ENCODE data around the gene HOXB5. TPM values are rescaled to one million over a fixed set of nuclear protein-coding genes. Genes with fewer than 3 reads are reported as not detected.

Gene HOXB5
- total RNA-seq, 1 experiment from 2014 or later: not detected

GRCh38 chr17:48566717-48567116 is 26.9 kb downstream of the HOXB5 start:
- no peaks in the 10 kb centered on the region for H3K79me2 ChIP-seq (ENCODE audit: low read length)
- H3K4me1 ChIP-seq (ENCODE audit: low read length): no peaks in the 10 kb centered on the region
- H3K9me2 ChIP-seq (replicated peaks; ENCODE audit: insufficient read depth, low read length): no peaks in the 10 kb centered on the region
- no peaks in the 10 kb centered on the region for H3K9me3 ChIP-seq (ENCODE audit: low read length)
- no peak overlapping the region for H3K4me2 ChIP-seq (ENCODE audit: low read depth, low read length, poor library complexity, severe bottlenecking)
- DNase-seq: no peak
- no peak overlapping the region for H2AFZ ChIP-seq (ENCODE audit: low read length)
- H3K27me3 ChIP-seq (ENCODE audit: low read length): no peaks in the 10 kb centered on the region
- H3K36me3 ChIP-seq (ENCODE audit: insufficient read depth, low read length): no peaks in the 10 kb centered on the region
- H3K9ac ChIP-seq (ENCODE audit: low read length): no peak overlapping the region
- no peak overlapping the region for H3K4me3 ChIP-seq (ENCODE audit: low read length)
- H4K20me1 ChIP-seq (ENCODE audit: insufficient read depth, low read depth, low read length): no peaks in the 10 kb centered on the region
- no peak overlapping the region for H3K27ac ChIP-seq (ENCODE audit: low read length)

- Histone ChIP-seq H3K9ac (ENCODE audit: low read length) (no peak overlapping the region), H3K79me2 (ENCODE audit: low read length) (no peaks in the 10 kb centered on the region), H3K36me3 (ENCODE audit: insufficient read depth, low read length) (no peaks in the 10 kb centered on the region)
These were observed 27.5 kb downstream of the HOXB5 start for GRCh38 chr17:48565925-48566710.

DNA sequence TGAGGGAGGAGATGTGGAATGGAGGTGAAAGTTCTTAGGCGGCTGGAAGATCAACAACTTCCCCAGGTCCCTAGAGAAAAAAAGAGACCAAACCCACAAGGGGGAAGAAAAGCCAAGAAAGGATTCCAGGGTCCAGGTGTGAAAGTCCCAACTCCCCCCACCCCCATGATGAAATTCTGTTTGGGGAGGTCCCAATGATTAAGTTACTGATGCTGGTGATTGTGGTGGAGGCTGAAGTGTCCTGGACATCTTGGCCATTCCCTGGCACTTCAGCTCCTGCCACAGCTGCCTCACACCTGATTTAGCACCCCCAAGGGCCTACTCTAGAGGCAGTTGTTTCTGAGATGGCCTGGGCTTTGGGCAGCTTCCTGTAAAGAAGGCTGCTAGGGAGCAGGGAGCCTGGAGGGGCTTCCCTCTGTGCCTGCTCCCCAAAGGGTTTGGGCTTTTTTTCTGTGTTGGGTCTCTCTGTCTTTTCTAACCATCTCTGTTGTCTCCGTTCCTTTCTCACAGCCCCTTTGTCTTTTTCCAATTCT is 28.5 kb downstream of the HOXB5 start:
- Histone ChIP-seq H3K4me2 (ENCODE audit: low read depth, low read length, poor library complexity, severe bottlenecking) (no peak overlapping the region), H3K79me2 (ENCODE audit: low read length) (no peaks in the 10 kb centered on the region), H3K9me2 (replicated peaks; ENCODE audit: insufficient read depth, low read length) (no peaks in the 10 kb centered on the region), H3K4me3 (ENCODE audit: low read length) (no peak overlapping the region), H2AFZ (ENCODE audit: low read length) (no peak overlapping the region), H3K27me3 (ENCODE audit: low read length) (no peaks in the 10 kb centered on the region), H3K27ac (ENCODE audit: low read length) (no peak overlapping the region), H3K4me1 (ENCODE audit: low read length) (no peaks in the 10 kb centered on the region), H4K20me1 (ENCODE audit: insufficient read depth, low read depth, low read length) (no peaks in the 10 kb centered on the region), H3K9me3 (ENCODE audit: low read length) (no peaks in the 10 kb centered on the region), H3K36me3 (ENCODE audit: insufficient read depth, low read length) (no peaks in the 10 kb centered on the region), H3K9ac (ENCODE audit: low read length) (no peak overlapping the region)
- DNase-seq: no peak

More at GRCh38 chr17:48565925-48566710, 27.5 kb downstream of the HOXB5 start:
- H3K9me3 ChIP-seq (ENCODE audit: low read length): no peaks in the 10 kb centered on the region
- H3K4me3 ChIP-seq (ENCODE audit: low read length): no peak overlapping the region
- H3K27ac ChIP-seq (ENCODE audit: low read length): no peak overlapping the region
- no peaks in the 10 kb centered on the region for H3K27me3 ChIP-seq (ENCODE audit: low read length)
- no peaks in the 10 kb centered on the region for H3K9me2 ChIP-seq (replicated peaks; ENCODE audit: insufficient read depth, low read length)
- no peak overlapping the region for H3K4me2 ChIP-seq (ENCODE audit: low read depth, low read length, poor library complexity, severe bottlenecking)
- no peak overlapping the region for H2AFZ ChIP-seq (ENCODE audit: low read length)
- no peaks in the 10 kb centered on the region for H3K4me1 ChIP-seq (ENCODE audit: low read length)
- no peak for DNase-seq
- H4K20me1 ChIP-seq (ENCODE audit: insufficient read depth, low read depth, low read length): no peaks in the 10 kb centered on the region

DNA sequence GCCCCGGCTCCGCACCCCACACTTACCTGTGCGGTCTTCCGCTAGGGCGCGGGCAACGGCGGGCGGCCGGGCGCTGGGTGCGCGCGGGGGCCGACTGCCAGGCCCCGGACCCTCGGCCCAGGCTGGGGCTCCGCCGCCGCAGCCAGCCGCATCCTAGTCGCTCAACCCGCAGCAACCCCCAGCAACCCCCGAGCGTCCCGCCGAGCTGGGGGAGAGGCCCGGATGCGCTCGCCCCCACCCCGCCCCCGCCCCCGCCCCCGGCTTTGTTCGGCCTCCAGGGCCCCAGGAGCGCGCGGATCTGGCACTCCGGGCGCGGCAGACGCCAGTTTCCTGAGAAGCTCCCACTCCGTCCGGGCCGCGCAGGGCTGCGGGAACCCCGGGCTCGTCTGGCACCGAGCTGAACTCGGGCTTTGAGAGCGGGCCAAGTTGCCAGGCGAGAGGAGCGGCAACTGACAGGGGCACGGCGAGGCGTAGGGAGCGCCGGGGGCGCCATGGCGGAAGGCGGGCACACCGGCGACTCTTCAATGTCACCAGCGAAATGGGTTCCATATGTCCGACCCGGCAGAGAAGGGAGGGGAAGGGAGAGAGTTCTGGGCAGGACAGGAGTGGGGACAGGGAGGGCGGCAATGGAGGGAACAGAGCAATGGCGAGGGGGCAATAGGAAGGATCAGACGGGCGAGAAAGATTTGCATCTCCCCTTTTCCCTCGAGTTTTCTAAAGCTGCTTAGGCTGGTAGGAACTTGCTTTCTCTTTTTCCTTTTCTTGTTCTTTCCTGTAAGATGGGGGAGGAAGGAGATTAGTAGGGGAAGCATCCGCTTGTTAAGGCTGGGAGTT is 29.2 kb downstream of the HOXB5 start:
- H3K9me3 ChIP-seq (ENCODE audit: low read length): no peaks in the 10 kb centered on the region
- no peak overlapping the region for H3K4me3 ChIP-seq (ENCODE audit: low read length)
- no peaks in the 10 kb centered on the region for H3K79me2 ChIP-seq (ENCODE audit: low read length)
- H4K20me1 ChIP-seq (ENCODE audit: insufficient read depth, low read depth, low read length): no peaks in the 10 kb centered on the region
- H3K4me2 ChIP-seq (ENCODE audit: low read depth, low read length, poor library complexity, severe bottlenecking): no peak overlapping the region
- DNase-seq: no peak
- no peak overlapping the region for H2AFZ ChIP-seq (ENCODE audit: low read length)
- H3K27ac ChIP-seq (ENCODE audit: low read length): no peak overlapping the region
- H3K9me2 ChIP-seq (replicated peaks; ENCODE audit: insufficient read depth, low read length): no peaks in the 10 kb centered on the region
- H3K4me1 ChIP-seq (ENCODE audit: low read length): no peaks in the 10 kb centered on the region
- H3K27me3 ChIP-seq (ENCODE audit: low read length): no peaks in the 10 kb centered on the region
- no peaks in the 10 kb centered on the region for H3K36me3 ChIP-seq (ENCODE audit: insufficient read depth, low read length)
- H3K9ac ChIP-seq (ENCODE audit: low read length): no peak overlapping the region

- Histone ChIP-seq H3K4me1 (ENCODE audit: low read length) (no peaks in the 10 kb centered on the region), H4K20me1 (ENCODE audit: insufficient read depth, low read depth, low read length) (no peaks in the 10 kb centered on the region), H3K36me3 (ENCODE audit: insufficient read depth, low read length) (no peaks in the 10 kb centered on the region), H3K27me3 (ENCODE audit: low read length) (no peaks in the 10 kb centered on the region), H3K9me2 (replicated peaks; ENCODE audit: insufficient read depth, low read length) (no peaks in the 10 kb centered on the region), H2AFZ (ENCODE audit: low read length) (no peak overlapping the region), H3K4me2 (ENCODE audit: low read depth, low read length, poor library complexity, severe bottlenecking) (no peak overlapping the region), H3K4me3 (ENCODE audit: low read length) (no peak overlapping the region), H3K79me2 (ENCODE audit: low read length) (no peaks in the 10 kb centered on the region), H3K27ac (ENCODE audit: low read length) (no peak overlapping the region), H3K9ac (ENCODE audit: low read length) (no peak overlapping the region), H3K9me3 (ENCODE audit: low read length) (no peaks in the 10 kb centered on the region)
- DNase-seq: no peak
These were observed 29.8 kb downstream of the HOXB5 start for GRCh38 chr17:48563867-48564187.

GRCh38 chr17:48563385-48563838 is 30.2 kb downstream of the HOXB5 start:
- H3K79me2 ChIP-seq (ENCODE audit: low read length): no peaks in the 10 kb centered on the region
- no peak overlapping the region for H2AFZ ChIP-seq (ENCODE audit: low read length)
- no peaks in the 10 kb centered on the region for H4K20me1 ChIP-seq (ENCODE audit: insufficient read depth, low read depth, low read length)
- no peak overlapping the region for H3K4me3 ChIP-seq (ENCODE audit: low read length)
- H3K9ac ChIP-seq (ENCODE audit: low read length): no peak overlapping the region
- H3K9me3 ChIP-seq (ENCODE audit: low read length): no peaks in the 10 kb centered on the region
- no peaks in the 10 kb centered on the region for H3K4me1 ChIP-seq (ENCODE audit: low read length)
- no peaks in the 10 kb centered on the region for H3K27me3 ChIP-seq (ENCODE audit: low read length)
- H3K4me2 ChIP-seq (ENCODE audit: low read depth, low read length, poor library complexity, severe bottlenecking): no peak overlapping the region
- H3K36me3 ChIP-seq (ENCODE audit: insufficient read depth, low read length): no peaks in the 10 kb centered on the region
- DNase-seq: no peak
- no peaks in the 10 kb centered on the region for H3K9me2 ChIP-seq (replicated peaks; ENCODE audit: insufficient read depth, low read length)
- no peak overlapping the region for H3K27ac ChIP-seq (ENCODE audit: low read length)

DNA sequence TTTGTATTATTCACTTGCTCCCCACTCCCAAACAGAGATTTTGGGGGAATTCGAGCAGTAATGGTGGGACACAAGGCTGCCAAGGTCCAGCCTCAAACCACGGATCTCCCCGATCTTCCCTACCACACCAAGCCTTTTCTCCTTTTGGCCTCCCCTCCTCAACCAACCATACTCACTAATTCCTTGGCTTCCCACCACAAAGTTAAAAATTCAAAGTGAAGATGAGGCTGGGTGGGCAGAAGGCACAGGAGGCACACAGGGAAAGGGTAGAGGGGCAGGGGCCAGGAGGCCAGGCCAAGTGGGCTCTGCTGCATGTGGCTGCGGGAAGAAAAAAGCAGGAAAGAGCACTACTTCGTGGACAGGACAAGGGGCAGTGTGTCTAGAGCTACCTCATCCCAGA is 30.6 kb downstream of the HOXB5 start:
- no peaks in the 10 kb centered on the region for H4K20me1 ChIP-seq (ENCODE audit: insufficient read depth, low read depth, low read length)
- no peak overlapping the region for H3K9ac ChIP-seq (ENCODE audit: low read length)
- no peak overlapping the region for H2AFZ ChIP-seq (ENCODE audit: low read length)
- no peaks in the 10 kb centered on the region for H3K9me2 ChIP-seq (replicated peaks; ENCODE audit: insufficient read depth, low read length)
- H3K79me2 ChIP-seq (ENCODE audit: low read length): no peaks in the 10 kb centered on the region
- H3K9me3 ChIP-seq (ENCODE audit: low read length): no peaks in the 10 kb centered on the region
- H3K4me3 ChIP-seq (ENCODE audit: low read length): no peak overlapping the region
- H3K27ac ChIP-seq (ENCODE audit: low read length): no peak overlapping the region
- no peaks in the 10 kb centered on the region for H3K4me1 ChIP-seq (ENCODE audit: low read length)
- H3K4me2 ChIP-seq (ENCODE audit: low read depth, low read length, poor library complexity, severe bottlenecking): no peak overlapping the region
- no peak for DNase-seq
- no peaks in the 10 kb centered on the region for H3K36me3 ChIP-seq (ENCODE audit: insufficient read depth, low read length)
- H3K27me3 ChIP-seq (ENCODE audit: low read length): no peaks in the 10 kb centered on the region
